Endothelial cell of umbilical vein (primary cell): Measurements from ENCODE around the gene C5orf47. TPM values are rescaled to one million over a fixed set of nuclear protein-coding genes. Genes with fewer than 3 reads are reported as not detected.

ENCODE experiments used
- BruUV-seq: library from RNA; stranded (reverse); fragments of 400-500 nt; replicated peaks from 2 replicates; lab custom pipeline; 2021; lab: Mats Ljungman, UMichigan
- CTCF ChIA-PET: fragments of 300-600, 350-600 bp; sonication (Branson Sonifier 250); formaldehyde crosslinking; loops from one replicate; lab custom pipeline; 2021; ENCODE audit warnings: antibody characterized with exemption, inconsistent platforms; lab: Charles Lee
- POLR2A ChIA-PET: fragments of 300-600, 350-600 bp; sonication (Branson Sonifier 250); formaldehyde crosslinking; loops from one replicate; lab custom pipeline; 2021; ENCODE audit warnings: antibody characterized with exemption, inconsistent platforms; lab: Charles Lee
- DNase-seq: peaks from one replicate; pipeline ENCODE4 v3.0.0-alpha.2; 2011; ENCODE audit warnings: low read depth, low spot score
- FAIRE-seq: peaks from 2 replicates; lab custom pipeline; 2011; peaks lifted over from hg19 to GRCh38; lab: Jason Lieb, UNC
- H2AFZ ChIP-seq: 2 replicates; pipeline ENCODE4 v1.6.0; 2012; ENCODE audit warnings: low read depth, low read length, control low read depth, inconsistent platforms
- H3K27ac ChIP-seq: 2 replicates; pipeline ENCODE4 v1.5.1; 2011; ENCODE audit warnings: low read depth, mild to moderate bottlenecking, control low read depth, low read length, moderate library complexity; ENCODE audit not compliant: insufficient read depth
- H3K27me3 ChIP-seq, 2 experiments: 2 replicates each; pipeline versions ENCODE4 v1.6.0 to v1.6.1; 2011; ENCODE audit warnings: low read length in 2 of 2, mixed read lengths in 1 of 2; ENCODE audit not compliant: control insufficient read depth in 2 of 2, insufficient read depth in 2 of 2
- H3K36me3 ChIP-seq, 2 experiments: 2 replicates in 1 of 2; 3 replicates in 1 of 2; pipeline ENCODE4 v1.5.1; 2011; ENCODE audit warnings: low read length in 2 of 2, mild to moderate bottlenecking in 1 of 2, moderate library complexity in 1 of 2; ENCODE audit not compliant: control insufficient read depth in 2 of 2, insufficient read depth in 2 of 2; ENCODE audit errors: extremely low read depth in 1 of 2
- H3K4me1 ChIP-seq: 3 replicates; pipeline ENCODE4 v1.5.1; 2011; ENCODE audit warnings: mild to moderate bottlenecking, low read length; ENCODE audit not compliant: control insufficient read depth, insufficient read depth; ENCODE audit errors: extremely low read depth
- H3K4me2 ChIP-seq: 2 replicates; pipeline ENCODE4 v1.6.1; 2011; ENCODE audit warnings: low read length, control low read depth, mixed read lengths; ENCODE audit not compliant: insufficient read depth
- H3K4me3 ChIP-seq, 3 experiments: fragments of 200-600 bp in 1 of 3; sonication (generic), shearing (Covaris generic) in 1 of 3; replicated peaks in 1 of 3; 2 replicates each; pipeline ENCODE4 v1.5.1; 2011 to 2016; ENCODE audit warnings: control low read depth in 3 of 3, low read length in 3 of 3, mild to moderate bottlenecking in 2 of 3, inconsistent platforms in 1 of 3, low read depth in 1 of 3, moderate library complexity in 1 of 3; ENCODE audit not compliant: insufficient read depth in 1 of 3
- H3K79me2 ChIP-seq: 2 replicates; pipeline ENCODE4 v1.6.0; 2012; ENCODE audit warnings: low read length, inconsistent platforms; ENCODE audit not compliant: control insufficient read depth, insufficient read depth
- H3K9ac ChIP-seq: replicated peaks from 2 replicates; pipeline ENCODE3; 2011; ENCODE audit warnings: low read length, control low read depth; ENCODE audit not compliant: insufficient read depth; ENCODE audit errors: extremely low read depth
- H3K9me1 ChIP-seq: replicated peaks from 3 replicates; pipeline ENCODE4 v1.6.0; 2011; ENCODE audit warnings: mild to moderate bottlenecking, low read length; ENCODE audit not compliant: control insufficient read depth, insufficient read depth; ENCODE audit errors: extremely low read depth
- H3K9me3 ChIP-seq: replicated peaks from 2 replicates; pipeline ENCODE4 v1.5.1; 2012; ENCODE audit warnings: low read length, inconsistent platforms; ENCODE audit not compliant: control insufficient read depth, insufficient read depth
- H4K20me1 ChIP-seq: replicated peaks from 2 replicates; pipeline ENCODE3; 2011; ENCODE audit warnings: mild to moderate bottlenecking, low read length; ENCODE audit not compliant: control insufficient read depth, insufficient read depth; ENCODE audit errors: extremely low read depth
- CTCF ChIP-seq, 2 donors: IDR thresholded peaks; 1 replicate in 1 of 2; 2 replicates in 1 of 2; pipeline ENCODE4 v1.5.1; 2011; ENCODE audit warnings: low read length in 2 of 2, mild to moderate bottlenecking in 2 of 2, moderate library complexity in 2 of 2, control low read depth in 1 of 2, inconsistent platforms in 1 of 2, low read depth in 1 of 2; ENCODE audit not compliant: insufficient read depth in 1 of 2; ENCODE audit errors: extremely low read depth in 1 of 2
- EZH2 ChIP-seq: IDR thresholded peaks from 2 replicates; pipeline ENCODE4 v1.6.1; 2012; ENCODE audit warnings: borderline replicate concordance, low read depth, mild to moderate bottlenecking, moderate library complexity, low read length, inconsistent platforms; ENCODE audit not compliant: severe bottlenecking
- FOS ChIP-seq: IDR thresholded peaks from 2 replicates; pipeline ENCODE4 v1.6.1; 2011; ENCODE audit warnings: mild to moderate bottlenecking, low read length, moderate library complexity, borderline replicate concordance; ENCODE audit not compliant: insufficient read depth
- GATA2 ChIP-seq: IDR thresholded peaks from 2 replicates; pipeline ENCODE4 v1.7.0; 2011; ENCODE audit warnings: low read depth, mild to moderate bottlenecking, moderate library complexity, mixed read lengths, low read length; ENCODE audit not compliant: insufficient read length, insufficient read depth
- JUN ChIP-seq: IDR thresholded peaks from 2 replicates; pipeline ENCODE4 v1.6.1; 2011; ENCODE audit warnings: borderline replicate concordance, low read depth; ENCODE audit not compliant: insufficient read length, insufficient read depth
- MAX ChIP-seq: IDR thresholded peaks from 2 replicates; pipeline ENCODE4 v1.6.1; 2011; ENCODE audit not compliant: insufficient read depth, insufficient read length
- MYC ChIP-seq: IDR thresholded peaks from one replicate; pipeline ENCODE4 v1.6.1; 2011; ENCODE audit warnings: mild to moderate bottlenecking, low read depth, low read length
- POLR2A ChIP-seq: IDR thresholded peaks from 2 replicates; pipeline ENCODE4 v1.6.1; 2012; ENCODE audit warnings: low read depth, mild to moderate bottlenecking, control low read depth, low read length
- POLR2AphosphoS5 ChIP-seq: IDR thresholded peaks from 2 replicates; pipeline ENCODE4 v1.6.1; 2012; ENCODE audit warnings: low read depth, mild to moderate bottlenecking, control low read depth, low read length, moderate library complexity; ENCODE audit not compliant: insufficient read depth
- dilution Hi-C: fragments of 300-500 bp; cut with MboI; formaldehyde crosslinking; loops from one replicate; pipeline ENCODE4 v1.15.0; 2019; ENCODE audit warnings: low sequenced_read_pairs; ENCODE audit not compliant: extremely low pct_ligation_motif_present
- intact Hi-C: fragments of 100-400 bp; cut with micrococcal nuclease; formaldehyde crosslinking; loops from one replicate; pipeline ENCODE4 v1.10.0; 2022
- polyA plus RNA-seq, 4 experiments: library from polyadenylated mRNA; depleted of rRNA in 3 of 4; stranded (reverse) in 3 of 4; unstranded in 1 of 4; fragments of >200 nt; gene quantifications; 2 replicates each; pipeline versions ENCODE4 v1.2.1 to v1.2.3, GENCODE V29; 2011 to 2012; ENCODE audit warnings: missing spikeins in 1 of 4
- total RNA-seq: library from RNA; stranded (reverse); gene quantifications from 2 replicates; pipeline ENCODE4 v1.2.3, GENCODE V29; 2021

Gene C5orf47
- total and polyA plus RNA-seq, 2 donors (not counting 3 experiments of a cell fraction or from before 2014, with no cell fraction given), result not detected

- Histone ChIP-seq H3K79me2 (no peaks in the 10 kb centered on the region), H3K9me1 (no peaks in the 10 kb centered on the region), H3K4me1 (no peaks in the 10 kb centered on the region), H3K4me3 (no peak overlapping the region), H3K36me3 (peaks cover 16 to 24% of the 10 kb centered on the region in 2 experiments), H3K27ac (no peak overlapping the region), H4K20me1 (no peaks in the 10 kb centered on the region), H3K9me3 (no peaks in the 10 kb centered on the region), H3K9ac (no peak overlapping the region), H2AFZ (no peak overlapping the region), H3K4me2 (no peak overlapping the region), H3K27me3 (no peaks in the 10 kb centered on the region)
- POLR2A ChIA-PET, result no interaction called here
- intact Hi-C loops (no loop called here), dilution Hi-C loops (no loop called here)
- BruUV-seq, result no TSS peak
- TF ChIP-seq POLR2AphosphoS5, result no peak
- TF ChIP-seq POLR2A, result no peak
- no peak for TF ChIP-seq GATA2
- TF ChIP-seq EZH2, result no peak
- no peak for TF ChIP-seq MYC
- no peak for TF ChIP-seq CTCF (IDR thresholded peaks at IDR 0.05; ENCODE audit: extremely low read depth in 1 of 2, insufficient read depth in 1 of 2, low read depth in 1 of 2, low read length in 2 of 2)
- no peak for TF ChIP-seq MAX
- no peak for TF ChIP-seq JUN
- TF ChIP-seq FOS, result no peak
- DNase-seq, result no peak
- CTCF ChIA-PET, result interaction anchor here (1.6 kb wide), 1 partner anchor 25 kb away, joined by 4 read pairs; no protein-coding TSS in a partner anchor
- FAIRE-seq, result no peak
These were observed 38.1 kb upstream of the C5orf47 start for GRCh38 chr5:173950829-173951228.
